ENCODE results near the gene AFF2. TPM values are rescaled to one million over a fixed set of nuclear protein-coding genes. Genes with fewer than 3 reads are reported as not detected.

Gene AFF2
- total and polyA plus RNA-seq, 4 donors = 1.2 to 13.0 (median 3.9) TPM

GRCh38 chrX:148930206-148930729, 429.9 kb downstream of the AFF2 start:
- no peaks in the 10 kb centered on the region for H3K9me3 ChIP-seq (ENCODE audit: control insufficient read depth in 4 of 4, insufficient read depth in 3 of 4, low read length in 3 of 4)
- TF ChIP-seq CTCF (IDR thresholded peaks at IDR 0.05; ENCODE audit: control extremely low read depth, extremely low read depth) = no peak
- no peaks in the 10 kb centered on the region for H3K36me3 ChIP-seq (ENCODE audit: control insufficient read depth in 4 of 4, insufficient read depth in 4 of 4, low read length in 4 of 4)
- WGBS, 2 donors = 84 to 96% methylated on average over 2 of the region's 2 CpGs
- ATAC-seq (ENCODE audit: insufficient read depth, low FRiP score) (no peak), DNase-seq (no peak)
- H3K4me1 ChIP-seq (ENCODE audit: control insufficient read depth in 5 of 5, insufficient read depth in 5 of 5, low read length in 5 of 5) = no peaks in the 10 kb centered on the region
- H3K27me3 ChIP-seq (ENCODE audit: control insufficient read depth in 3 of 3, insufficient read depth in 3 of 3, low read length in 2 of 3) = peaks cover 0 to 9% (median 8%) of the 10 kb centered on the region in 3 donors
- H3K27ac ChIP-seq (ENCODE audit: low read depth in 1 of 2, low read length in 1 of 2) = no peak overlapping the region
- no peak overlapping the region for H3K9ac ChIP-seq (ENCODE audit: insufficient read depth in 1 of 2, low read length in 2 of 2)
- no peak overlapping the region for H3K4me3 ChIP-seq

- no peak overlapping the region for H3K27ac ChIP-seq (ENCODE audit: low read depth in 1 of 2, low read length in 1 of 2)
- no peaks in the 10 kb centered on the region for H3K36me3 ChIP-seq (ENCODE audit: control insufficient read depth in 4 of 4, insufficient read depth in 4 of 4, low read length in 4 of 4)
- H3K4me3 ChIP-seq = no peak overlapping the region
- H3K9ac ChIP-seq (ENCODE audit: insufficient read depth in 1 of 2, low read length in 2 of 2) = no peak overlapping the region
- no peak for TF ChIP-seq CTCF (IDR thresholded peaks at IDR 0.05; ENCODE audit: control extremely low read depth, extremely low read depth)
- peaks cover 0 to 4% (median 0%) of the 10 kb centered on the region in 5 donors for H3K4me1 ChIP-seq (ENCODE audit: control insufficient read depth in 5 of 5, insufficient read depth in 5 of 5, low read length in 5 of 5)
- no peak for DNase-seq
- H3K9me3 ChIP-seq (ENCODE audit: control insufficient read depth in 4 of 4, insufficient read depth in 3 of 4, low read length in 3 of 4) = no peaks in the 10 kb centered on the region
- ATAC-seq (ENCODE audit: insufficient read depth, low FRiP score) = no peak
- 83 to 96% methylated on average over 4 of the region's 4 CpGs for WGBS, 2 donors
- H3K27me3 ChIP-seq (ENCODE audit: control insufficient read depth in 3 of 3, insufficient read depth in 3 of 3, low read length in 2 of 3) = no peaks in the 10 kb centered on the region
Measured at GRCh38 chrX:148933881-148934280, 433.5 kb downstream of the AFF2 start.

- no peak for ATAC-seq (ENCODE audit: insufficient read depth, low FRiP score)
- Histone ChIP-seq H3K4me3 (no peak overlapping the region), H3K27me3 (ENCODE audit: control insufficient read depth in 3 of 3, insufficient read depth in 3 of 3, low read length in 2 of 3) (peaks cover 0 to 4% (median 3%) of the 10 kb centered on the region in 3 donors), H3K9me3 (ENCODE audit: control insufficient read depth in 4 of 4, insufficient read depth in 3 of 4, low read length in 3 of 4) (no peaks in the 10 kb centered on the region), H3K36me3 (ENCODE audit: control insufficient read depth in 4 of 4, insufficient read depth in 4 of 4, low read length in 4 of 4) (no peaks in the 10 kb centered on the region), H3K4me1 (ENCODE audit: control insufficient read depth in 5 of 5, insufficient read depth in 5 of 5, low read length in 5 of 5) (peaks cover 0 to 4% (median 0%) of the 10 kb centered on the region in 5 donors), H3K27ac (ENCODE audit: low read depth in 1 of 2, low read length in 1 of 2) (no peak overlapping the region), H3K9ac (ENCODE audit: insufficient read depth in 1 of 2, low read length in 2 of 2) (no peak overlapping the region)
- DNase-seq = no peak
- no peak for TF ChIP-seq CTCF (IDR thresholded peaks at IDR 0.05; ENCODE audit: control extremely low read depth, extremely low read depth)
- WGBS, 2 donors = 76 to 97% methylated on average over 4 of the region's 4 CpGs
Measured at GRCh38 chrX:148938348-148938747, 437.9 kb downstream of the AFF2 start.
